ENCODE results near the gene DROSHA. TPM values are rescaled to one million over a fixed set of nuclear protein-coding genes. Genes with fewer than 3 reads are reported as not detected.

Gene DROSHA
- total RNA-seq, 1 donor from 2014 or later = 50.1 TPM

GRCh38 chr5:31392061-31392460 lies 139.8 kb downstream of the DROSHA start:
- H3K4me3 ChIP-seq (ENCODE audit: low read depth, low read length) = no peak overlapping the region
- no peak for TF ChIP-seq CTCF (IDR thresholded peaks at IDR 0.05; ENCODE audit: insufficient read depth, low read length, poor library complexity, severe bottlenecking)
- no peaks in the 10 kb centered on the region for H3K27me3 ChIP-seq (ENCODE audit: control insufficient read depth, insufficient read depth, low read length)
- no peaks in the 10 kb centered on the region for H3K36me3 ChIP-seq (ENCODE audit: control insufficient read depth, insufficient read depth, low read length)
- DNase-seq (ENCODE audit: low read depth) = no peak

- no peaks in the 10 kb centered on the region for H3K36me3 ChIP-seq (ENCODE audit: control insufficient read depth, insufficient read depth, low read length)
- no peak overlapping the region for H3K4me3 ChIP-seq (ENCODE audit: low read depth, low read length)
- no peak for DNase-seq (ENCODE audit: low read depth)
- H3K27me3 ChIP-seq (ENCODE audit: control insufficient read depth, insufficient read depth, low read length) = no peaks in the 10 kb centered on the region
- TF ChIP-seq CTCF (IDR thresholded peaks at IDR 0.05; ENCODE audit: insufficient read depth, low read length, poor library complexity, severe bottlenecking) = no peak
Observed at GRCh38 chr5:31390256-31390655, 141.6 kb downstream of the DROSHA start.

GRCh38 chr5:31385774-31386537 lies 145.9 kb downstream of the DROSHA start:
- DNase-seq (ENCODE audit: low read depth) = no peak
- Histone ChIP-seq H3K36me3 (ENCODE audit: control insufficient read depth, insufficient read depth, low read length) (no peaks in the 10 kb centered on the region), H3K27me3 (ENCODE audit: control insufficient read depth, insufficient read depth, low read length) (peaks cover 2% of the 10 kb centered on the region), H3K4me3 (ENCODE audit: low read depth, low read length) (no peak overlapping the region)
- TF ChIP-seq CTCF (IDR thresholded peaks at IDR 0.05; ENCODE audit: insufficient read depth, low read length, poor library complexity, severe bottlenecking) = no peak

- Histone ChIP-seq H3K36me3 (ENCODE audit: control insufficient read depth, insufficient read depth, low read length) (no peaks in the 10 kb centered on the region), H3K4me3 (ENCODE audit: low read depth, low read length) (no peak overlapping the region), H3K27me3 (ENCODE audit: control insufficient read depth, insufficient read depth, low read length) (peaks cover 2% of the 10 kb centered on the region)
- TF ChIP-seq CTCF (IDR thresholded peaks at IDR 0.05; ENCODE audit: insufficient read depth, low read length, poor library complexity, severe bottlenecking) = no peak
- no peak for DNase-seq (ENCODE audit: low read depth)
Observed at GRCh38 chr5:31383734-31384133, 148.2 kb downstream of the DROSHA start.

GRCh38 chr5:31382051-31382878 lies 149.6 kb downstream of the DROSHA start:
- H3K4me3 ChIP-seq (ENCODE audit: low read depth, low read length) = no peak overlapping the region
- TF ChIP-seq CTCF (IDR thresholded peaks at IDR 0.05; ENCODE audit: insufficient read depth, low read length, poor library complexity, severe bottlenecking) = no peak
- no peaks in the 10 kb centered on the region for H3K36me3 ChIP-seq (ENCODE audit: control insufficient read depth, insufficient read depth, low read length)
- H3K27me3 ChIP-seq (ENCODE audit: control insufficient read depth, insufficient read depth, low read length) = peaks cover 2% of the 10 kb centered on the region
- no peak for DNase-seq (ENCODE audit: low read depth)

Data from kidney epithelial cell (primary cell).